Measurements from ENCODE around the gene SETDB1.

The SETDB1 gene

GRCh38 chr1:151000408-151000807 is 74.2 kb downstream of the SETDB1 start:
- no peak for DNase-seq (ENCODE audit: low read depth in 2 of 2)

GRCh38 chr1:151001602-151002001 is 75.4 kb downstream of the SETDB1 start:
- no peak overlapping the region for H3K4me3 ChIP-seq (replicated peaks in 1 of 2; ENCODE audit: low read depth in 2 of 2, low read length in 2 of 2)
- peak in 1 of 2 donors; percentile 41 for DNase-seq (ENCODE audit: low read depth in 2 of 2)
- no peak for TF ChIP-seq CTCF (IDR thresholded peaks at IDR 0.05; ENCODE audit: low read depth, low read length)

More at GRCh38 chr1:151000408-151000807, 74.2 kb downstream of the SETDB1 start:
- no peak for TF ChIP-seq CTCF (IDR thresholded peaks at IDR 0.05; ENCODE audit: low read depth, low read length)
- no peak overlapping the region for H3K4me3 ChIP-seq (replicated peaks in 1 of 2; ENCODE audit: low read depth in 2 of 2, low read length in 2 of 2)

- DNase-seq (ENCODE audit: low read depth in 2 of 2), result no peak
- no peak overlapping the region for H3K4me3 ChIP-seq (replicated peaks in 1 of 2; ENCODE audit: low read depth in 2 of 2, low read length in 2 of 2)
- no peak for TF ChIP-seq CTCF (IDR thresholded peaks at IDR 0.05; ENCODE audit: low read depth, low read length)
Measured at GRCh38 chr1:151002051-151002450, 75.9 kb downstream of the SETDB1 start.

- no peak overlapping the region for H3K4me3 ChIP-seq (replicated peaks in 1 of 2; ENCODE audit: low read depth in 2 of 2, low read length in 2 of 2)
- no peak for DNase-seq (ENCODE audit: low read depth in 2 of 2)
- no peak for TF ChIP-seq CTCF (IDR thresholded peaks at IDR 0.05; ENCODE audit: low read depth, low read length)
Measured at GRCh38 chr1:151002611-151003010, 76.4 kb downstream of the SETDB1 start.

GRCh38 chr1:151003180-151003579 is 77.0 kb downstream of the SETDB1 start:
- DNase-seq (ENCODE audit: low read depth in 2 of 2), result no peak
- TF ChIP-seq CTCF (IDR thresholded peaks at IDR 0.05; ENCODE audit: low read depth, low read length), result no peak
- no peak overlapping the region for H3K4me3 ChIP-seq (replicated peaks in 1 of 2; ENCODE audit: low read depth in 2 of 2, low read length in 2 of 2)

GRCh38 chr1:151005729-151006319 is 79.7 kb downstream of the SETDB1 start:
- H3K4me3 ChIP-seq (replicated peaks in 1 of 2; ENCODE audit: low read depth in 2 of 2, low read length in 2 of 2), result peak overlapping the region; percentile 61 to 63
- TF ChIP-seq CTCF (IDR thresholded peaks at IDR 0.05; ENCODE audit: low read depth, low read length), result no peak
- no peak for DNase-seq (ENCODE audit: low read depth in 2 of 2)

Measured in cardiac fibroblast (primary cell).